ENCODE results near the gene SYMPK.
"Not testable (repeated sequence)": the region's sequence is repeated elsewhere in the genome, so short reads cannot be mapped to it uniquely, and the experiment has no call there.

SYMPK gene

GRCh38 chr19:45804140-45804958 lies 58.6 kb downstream of the SYMPK start:
- no peak for DNase-seq (ENCODE audit: low read depth)

- no peak for DNase-seq (ENCODE audit: low read depth)
Measured at GRCh38 chr19:45801603-45802175, 61.3 kb downstream of the SYMPK start.

GRCh38 chr19:45800070-45800553 lies 62.8 kb downstream of the SYMPK start:
- DNase-seq (ENCODE audit: low read depth) = no peak

DNA sequence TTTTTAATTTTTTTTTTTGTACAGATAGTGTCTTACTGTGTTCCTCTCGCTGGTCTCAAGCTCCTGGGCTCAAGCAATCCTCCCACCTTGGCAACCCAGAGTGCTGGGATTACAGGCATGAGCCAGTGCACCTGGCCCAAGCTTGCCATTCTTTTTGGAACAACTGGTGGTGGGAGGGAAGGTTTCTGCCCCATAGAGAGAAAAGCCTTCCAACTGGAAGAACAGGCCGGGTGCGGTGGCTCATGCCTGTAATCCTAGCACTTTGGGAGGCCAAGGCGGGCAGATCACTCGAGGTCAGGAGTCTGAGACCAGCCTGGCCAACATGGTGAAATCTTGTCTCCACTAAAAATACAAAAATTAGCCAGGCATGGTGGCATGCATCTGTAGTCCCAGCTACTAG lies 63.4 kb downstream of the SYMPK start:
- not testable (repeated sequence) for DNase-seq (ENCODE audit: low read depth)

GRCh38 chr19:45798995-45799517 lies 63.9 kb downstream of the SYMPK start:
- peak; percentile 41 for DNase-seq (ENCODE audit: low read depth)

DNA sequence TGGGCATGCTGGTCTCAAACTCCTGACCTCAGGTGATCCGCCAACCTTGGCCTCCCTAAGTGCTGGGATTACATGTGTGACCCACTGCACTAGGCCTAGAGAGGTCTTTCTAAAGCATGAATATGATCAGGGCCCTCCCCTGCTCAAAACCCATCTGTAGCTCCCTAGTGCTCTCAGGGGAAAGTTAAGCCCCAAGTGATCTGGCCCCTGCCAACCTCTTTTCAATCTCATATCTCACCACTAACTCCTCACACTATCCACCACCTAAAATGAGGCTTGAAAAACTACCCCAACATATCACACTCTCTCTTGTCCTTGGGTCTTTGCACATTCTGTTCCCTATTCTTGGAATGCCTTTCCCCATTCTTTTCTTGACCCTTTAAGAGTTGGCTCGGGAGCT lies 68.3 kb downstream of the SYMPK start:
- no peak for DNase-seq (ENCODE audit: low read depth)

DNA sequence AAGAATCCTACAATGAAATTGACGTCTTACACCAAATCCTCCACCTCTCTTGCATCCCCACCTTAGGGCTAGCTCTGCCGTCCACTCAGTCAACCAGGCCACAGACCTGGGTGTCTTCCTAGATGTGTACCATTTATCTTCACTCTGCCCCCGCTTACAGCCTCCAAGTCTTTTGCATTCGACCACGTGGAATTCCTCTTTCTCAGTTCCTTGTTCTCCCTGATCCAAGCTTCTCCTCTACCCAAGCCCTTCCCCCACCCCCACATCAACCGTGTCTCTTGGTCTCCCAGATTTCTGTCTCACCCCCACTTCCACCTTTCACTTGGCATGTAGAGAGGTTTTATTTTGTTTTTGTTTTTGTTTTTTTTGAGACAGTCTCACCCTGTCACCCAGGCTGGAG lies 69.1 kb downstream of the SYMPK start:
- DNase-seq (ENCODE audit: low read depth) = no peak

GRCh38 chr19:45793178-45793564 lies 69.8 kb downstream of the SYMPK start:
- DNase-seq (ENCODE audit: low read depth) = no peak

DNA sequence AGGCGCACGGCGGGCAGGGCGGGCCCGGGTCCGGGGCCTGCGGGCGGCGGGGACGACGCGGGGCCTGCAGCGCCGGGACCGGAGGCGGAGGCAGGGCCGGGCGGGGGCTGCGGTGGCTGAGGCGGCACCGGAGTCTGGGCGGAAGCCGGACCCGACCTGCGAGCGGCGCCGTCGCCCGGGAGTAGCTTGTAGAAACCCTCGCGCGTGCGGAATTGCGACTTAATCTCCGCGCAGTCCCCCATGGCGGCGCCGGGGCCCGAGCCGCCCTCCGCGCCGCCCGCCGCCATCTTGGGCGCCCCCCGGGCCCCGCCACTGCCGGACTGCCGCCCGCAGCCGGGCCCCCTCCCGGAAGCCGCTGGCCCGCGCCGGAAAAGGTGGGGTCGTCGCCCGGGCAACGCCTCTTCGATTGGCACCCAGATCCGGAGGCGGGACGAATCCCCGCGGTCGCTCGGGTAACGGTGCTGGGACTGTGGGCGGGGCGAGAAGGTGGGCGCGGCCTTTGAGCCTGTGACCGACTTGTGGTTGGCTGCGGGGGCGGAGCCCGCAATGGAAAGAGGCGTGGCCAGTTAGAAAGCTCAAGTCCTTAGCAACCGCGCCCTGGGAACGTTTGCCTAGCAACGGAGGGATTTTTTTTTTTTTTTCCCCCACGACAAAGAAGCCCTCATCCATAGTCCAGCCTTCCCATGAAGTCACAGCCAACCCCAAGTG lies 70.3 kb downstream of the SYMPK start, which contains the start of gene DMWD:
DMWD (minus strand) TSS at position 376 of the 708 bp plus-strand sequence; CDS start at position 287, 89 bp downstream.
- peak; percentile 99 for DNase-seq (ENCODE audit: low read depth)

DNA sequence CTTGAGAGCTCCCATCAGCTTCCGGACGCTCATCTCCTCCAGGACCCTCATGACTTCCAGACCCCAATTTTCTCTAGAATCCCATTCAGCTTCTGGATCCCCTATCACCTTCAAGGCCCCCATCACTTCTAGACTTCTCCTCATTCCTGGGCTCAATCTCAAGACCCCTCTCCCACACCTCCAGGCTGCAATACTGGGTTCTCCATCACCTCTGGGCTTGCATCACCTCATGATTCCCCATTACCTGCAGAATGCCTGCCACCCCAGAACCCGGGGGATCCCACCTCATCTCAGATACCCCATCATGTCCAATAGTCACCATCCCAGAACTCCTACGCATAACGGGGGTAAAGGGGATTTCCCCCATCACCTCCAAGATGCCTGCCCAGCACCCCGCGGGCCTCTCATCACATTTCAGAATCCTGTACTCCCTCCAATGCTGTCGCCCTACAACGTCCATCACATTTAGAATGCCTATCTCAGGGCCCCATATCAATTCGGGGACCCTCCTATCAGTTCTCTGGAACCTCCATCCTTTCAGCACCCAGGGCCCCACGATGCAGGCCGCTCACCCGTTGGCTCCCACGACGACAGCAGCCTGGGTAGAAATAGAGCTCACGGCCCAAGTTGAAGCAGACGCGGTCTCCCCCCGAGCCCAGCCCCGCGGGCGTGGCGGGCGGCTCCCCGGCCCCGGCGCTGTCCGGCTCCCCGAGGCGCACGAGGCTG lies 71.0 kb downstream of the SYMPK start:
- no peak for DNase-seq (ENCODE audit: low read depth)

DNA sequence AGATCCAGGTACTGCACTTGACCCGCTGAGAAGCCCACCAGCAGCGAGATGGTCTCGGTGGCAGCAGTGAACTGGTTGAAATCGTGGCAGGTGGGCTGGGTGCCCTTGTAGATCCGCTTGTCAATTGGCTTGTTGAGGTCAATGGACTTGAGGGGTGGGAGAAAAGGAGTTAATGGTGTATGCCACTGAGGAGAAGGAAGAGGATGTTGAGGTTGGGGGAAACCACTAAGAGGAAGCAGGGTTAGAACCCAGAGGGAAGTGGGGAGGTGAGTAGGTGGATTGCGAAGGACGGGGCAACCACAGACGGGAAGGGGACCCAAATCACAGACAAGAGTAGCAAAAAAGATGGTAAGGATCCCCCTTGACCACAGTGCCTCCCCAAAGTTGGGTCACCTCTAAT lies 72.0 kb downstream of the SYMPK start:
- no peak for DNase-seq (ENCODE audit: low read depth)

DNA sequence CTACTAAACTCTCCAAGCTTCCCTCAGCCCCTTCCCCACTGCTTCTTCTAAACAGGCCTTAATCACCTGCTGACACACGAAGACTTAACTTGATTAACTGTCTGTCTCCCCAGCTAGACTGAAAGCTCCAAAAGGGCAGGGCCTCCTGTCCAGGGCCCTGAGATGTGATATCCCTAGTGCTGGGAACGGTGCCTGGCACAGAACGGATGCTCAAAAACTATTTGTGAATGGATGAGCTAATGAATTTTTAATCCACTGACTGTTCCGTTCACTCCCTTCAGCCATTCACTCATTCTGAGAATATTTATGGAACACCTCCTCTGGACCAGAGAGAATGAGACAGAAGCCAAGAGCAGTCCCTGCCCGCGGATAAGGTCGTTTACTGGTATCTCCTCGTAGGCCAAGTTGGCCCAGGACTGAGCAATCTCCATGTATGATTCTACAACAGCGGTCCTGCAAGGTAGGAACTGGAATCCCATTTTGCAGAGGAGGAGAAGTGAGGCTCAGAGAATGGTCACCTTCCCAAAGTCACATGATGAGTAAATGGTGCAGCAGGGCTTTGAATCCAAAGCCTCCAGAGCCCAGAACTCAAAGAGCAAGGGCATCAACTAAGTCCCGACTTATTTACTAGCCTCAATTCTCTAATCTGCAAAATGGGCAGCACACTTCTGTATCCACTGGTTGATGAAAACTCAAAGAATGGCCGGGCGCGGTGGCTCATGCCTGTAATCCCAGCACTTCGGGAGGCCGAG lies 73.7 kb downstream of the SYMPK start:
- DNase-seq (ENCODE audit: low read depth) = no peak

DNA sequence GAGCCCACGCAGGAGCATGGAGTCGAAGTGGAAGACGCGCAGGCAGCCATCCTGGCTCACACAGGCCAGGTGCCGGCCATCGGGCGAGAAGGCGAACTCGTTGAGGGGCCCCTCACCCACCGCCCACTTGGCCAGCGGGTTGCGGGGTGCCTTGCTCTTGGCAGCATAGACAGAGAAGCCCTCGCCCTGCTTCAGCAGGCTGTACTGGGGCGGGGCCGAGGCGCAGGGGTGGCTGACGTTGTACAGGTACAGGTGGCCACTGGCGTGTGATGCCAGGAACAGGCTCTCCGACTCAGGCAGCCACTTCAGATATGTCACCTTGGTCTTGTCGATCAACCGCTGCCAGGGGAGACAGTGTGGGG lies 76.4 kb downstream of the SYMPK start:
- no peak for DNase-seq (ENCODE audit: low read depth)

GRCh38 chr19:45785781-45786532 lies 77.0 kb downstream of the SYMPK start:
- DNase-seq (ENCODE audit: low read depth) = no peak

- DNase-seq (ENCODE audit: low read depth) = no peak
Measured at GRCh38 chr19:45785097-45785496, 77.8 kb downstream of the SYMPK start.

DNA sequence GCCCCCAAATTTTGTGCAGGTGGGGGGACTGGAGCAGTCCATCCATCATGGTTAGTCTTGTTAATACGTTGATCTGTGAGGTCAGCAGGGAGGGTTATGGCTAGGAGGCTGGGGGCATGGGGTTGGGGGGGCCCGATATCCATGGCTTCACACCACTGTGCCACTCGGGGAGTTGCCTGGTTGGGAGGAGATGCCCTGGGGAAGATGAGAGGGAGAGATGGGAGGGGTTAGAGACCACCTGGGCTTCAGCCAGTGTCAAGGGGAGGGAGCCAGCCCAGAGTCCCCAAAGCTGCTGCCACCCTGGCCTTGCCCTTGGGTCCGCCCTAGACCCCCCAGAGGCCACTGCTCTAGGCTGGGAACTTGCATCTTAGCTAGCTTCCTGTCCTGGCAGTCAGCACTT lies 78.9 kb downstream of the SYMPK start:
- no peak for DNase-seq (ENCODE audit: low read depth)

DNA sequence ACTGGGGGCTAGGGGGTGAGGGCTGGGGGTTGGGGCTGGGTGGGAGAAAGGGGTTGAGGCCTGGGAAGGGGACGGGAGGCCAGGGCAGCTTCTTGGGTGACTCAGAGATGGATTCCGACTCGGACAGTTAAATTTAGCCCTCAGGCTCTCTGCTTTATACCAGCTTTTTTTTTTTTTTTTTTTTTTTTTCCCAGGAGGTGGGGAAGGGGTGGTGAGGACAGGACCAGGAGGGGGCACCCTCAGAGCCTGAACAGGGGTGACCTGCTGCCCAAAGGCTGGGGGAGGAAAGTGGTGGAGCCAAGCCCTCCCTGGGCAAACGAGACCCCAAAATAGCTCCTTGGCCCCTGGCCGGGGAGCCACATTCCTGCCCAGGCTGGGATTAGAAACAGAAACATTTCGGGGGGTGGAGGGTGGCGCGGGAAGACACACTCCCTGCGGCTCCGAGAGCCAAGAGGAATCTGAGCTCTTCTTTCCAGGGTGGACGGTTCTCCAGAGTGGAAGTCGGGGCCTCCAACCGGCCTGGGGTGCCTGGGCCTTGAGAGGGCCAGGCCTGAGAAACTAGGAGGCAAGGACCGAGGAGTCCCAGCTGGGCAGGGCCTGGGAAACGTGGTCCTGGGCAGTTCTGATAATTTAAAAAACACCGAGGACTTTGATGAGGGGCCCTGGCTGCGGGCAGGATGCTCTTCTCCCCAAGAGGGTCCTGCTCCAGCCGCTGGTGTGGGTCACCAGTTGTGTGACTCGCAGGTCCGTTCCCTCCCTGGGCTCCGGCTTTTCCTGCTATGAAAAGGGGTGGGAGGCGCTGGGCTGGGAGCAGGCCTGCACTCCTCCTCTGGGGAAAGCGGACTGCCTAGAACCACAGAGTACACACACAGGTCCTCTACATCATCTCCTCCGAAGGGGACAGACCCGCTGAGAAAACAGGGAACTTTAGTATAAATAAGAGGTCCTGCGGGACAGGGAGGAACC lies 79.8 kb downstream of the SYMPK start:
- no peak for DNase-seq (ENCODE audit: low read depth)

GRCh38 chr19:45782162-45782691 lies 80.7 kb downstream of the SYMPK start, which contains the start of gene DMPK:
TSS of gene DMPK (minus strand) at chr19:45782490. CDS start at chr19:45782352, 138 bp downstream.
- no peak for DNase-seq (ENCODE audit: low read depth)
